Measurements from ENCODE around the gene HAUS7. TPM values are rescaled to one million over a fixed set of nuclear protein-coding genes. Genes with fewer than 3 reads are reported as not detected.

Gene HAUS7
- total and polyA plus RNA-seq, 2 experiments from 2014 or later: 24.5 to 28.3 TPM

GRCh38 chrX:153499876-153500275, 29.5 kb upstream of the HAUS7 start:
- H3F3A ChIP-seq (ENCODE audit: insufficient read depth): no peaks in the 10 kb centered on the region
- H3K9me3 ChIP-seq (ENCODE audit: low read depth): no peaks in the 10 kb centered on the region
- H3K27me3 ChIP-seq (replicated peaks; ENCODE audit: insufficient read depth): no peaks in the 10 kb centered on the region
- no peaks in the 10 kb centered on the region for H3K36me3 ChIP-seq (ENCODE audit: low read depth)
- H3K27ac ChIP-seq: no peak overlapping the region
- in situ Hi-C loops (cut with MboI): no loop called here
- H3K9me2 ChIP-seq (ENCODE audit: insufficient read depth): no peaks in the 10 kb centered on the region
- H4K20me1 ChIP-seq (ENCODE audit: insufficient read depth): no peaks in the 10 kb centered on the region; the same call in 1 of the 2 replicates
- no peak for TF ChIP-seq EZH2phosphoT487 (IDR thresholded peaks at IDR 0.05; ENCODE audit: insufficient read depth, low read depth)
- no peak for TF ChIP-seq EZH2 (IDR thresholded peaks at IDR 0.05; ENCODE audit: insufficient read depth, poor library complexity, severe bottlenecking)
- peak; percentile 47 for DNase-seq
- H3K4me1 ChIP-seq (ENCODE audit: insufficient read depth): 0 out of 2 replicates have a peak, but pooled peaks cover 5% of the 10 kb centered on the region
- no peak overlapping the region for H3K4me2 ChIP-seq (ENCODE audit: unreplicated experiment)
- H3K4me3 ChIP-seq: no peak overlapping the region
- WGBS, 2 experiments (ENCODE audit: low coverage in 1 of 2, low lambda C conversion rate in 2 of 2, missing lambda C conversion rate in 2 of 2): 40 to 45% methylated on average over 8 to 9 of the region's 17 CpGs
- H3K9ac ChIP-seq: no peak overlapping the region
- H3K79me2 ChIP-seq (ENCODE audit: insufficient read depth): peaks cover 41% of the 10 kb centered on the region
- H2AFZ ChIP-seq: no peak overlapping the region

GRCh38 chrX:153499341-153499740, 29.0 kb upstream of the HAUS7 start:
- no peak overlapping the region for H3K4me2 ChIP-seq (ENCODE audit: unreplicated experiment)
- no peaks in the 10 kb centered on the region; the same call in 1 of the 2 replicates for H4K20me1 ChIP-seq (ENCODE audit: insufficient read depth)
- H3K4me3 ChIP-seq: no peak overlapping the region
- no peaks in the 10 kb centered on the region for H3K27me3 ChIP-seq (replicated peaks; ENCODE audit: insufficient read depth)
- 33 to 44% methylated on average over 6 to 13 of the region's 15 CpGs for WGBS, 2 experiments (ENCODE audit: low coverage in 1 of 2, low lambda C conversion rate in 2 of 2, missing lambda C conversion rate in 2 of 2)
- TF ChIP-seq EZH2phosphoT487 (IDR thresholded peaks at IDR 0.05; ENCODE audit: insufficient read depth, low read depth): no peak
- TF ChIP-seq EZH2 (IDR thresholded peaks at IDR 0.05; ENCODE audit: insufficient read depth, poor library complexity, severe bottlenecking): no peak
- in situ Hi-C loops (cut with MboI): no loop called here
- H3F3A ChIP-seq (ENCODE audit: insufficient read depth): no peaks in the 10 kb centered on the region
- no peak overlapping the region for H3K27ac ChIP-seq
- H3K79me2 ChIP-seq (ENCODE audit: insufficient read depth): peaks cover 41% of the 10 kb centered on the region
- no peak for DNase-seq
- no peaks in the 10 kb centered on the region for H3K9me3 ChIP-seq (ENCODE audit: low read depth)
- H3K9ac ChIP-seq: no peak overlapping the region
- no peaks in the 10 kb centered on the region for H3K36me3 ChIP-seq (ENCODE audit: low read depth)
- 0 out of 2 replicates have a peak, but pooled peaks cover 5% of the 10 kb centered on the region for H3K4me1 ChIP-seq (ENCODE audit: insufficient read depth)
- no peak overlapping the region for H2AFZ ChIP-seq
- no peaks in the 10 kb centered on the region for H3K9me2 ChIP-seq (ENCODE audit: insufficient read depth)

- H3K9ac ChIP-seq: no peak overlapping the region
- TF ChIP-seq EZH2 (IDR thresholded peaks at IDR 0.05; ENCODE audit: insufficient read depth, poor library complexity, severe bottlenecking) (no peak), EZH2phosphoT487 (IDR thresholded peaks at IDR 0.05; ENCODE audit: insufficient read depth, low read depth) (no peak)
- no peak overlapping the region for H2AFZ ChIP-seq
- peaks cover 41% of the 10 kb centered on the region for H3K79me2 ChIP-seq (ENCODE audit: insufficient read depth)
- H3K27me3 ChIP-seq (replicated peaks; ENCODE audit: insufficient read depth): no peaks in the 10 kb centered on the region
- H3K9me2 ChIP-seq (ENCODE audit: insufficient read depth): no peaks in the 10 kb centered on the region
- no peak overlapping the region for H3K4me3 ChIP-seq
- H3F3A ChIP-seq (ENCODE audit: insufficient read depth): no peaks in the 10 kb centered on the region
- no peaks in the 10 kb centered on the region for H3K9me3 ChIP-seq (ENCODE audit: low read depth)
- 0 out of 2 replicates have a peak, but pooled peaks cover 5% of the 10 kb centered on the region for H3K4me1 ChIP-seq (ENCODE audit: insufficient read depth)
- H4K20me1 ChIP-seq (ENCODE audit: insufficient read depth): no peaks in the 10 kb centered on the region; the same call in 1 of the 2 replicates
- H3K27ac ChIP-seq: no peak overlapping the region
- H3K36me3 ChIP-seq (ENCODE audit: low read depth): no peaks in the 10 kb centered on the region
- WGBS, 2 experiments (ENCODE audit: low coverage in 1 of 2, low lambda C conversion rate in 2 of 2, missing lambda C conversion rate in 2 of 2): 52 to 100% methylated on average over 1 to 6 of the region's 7 CpGs
- H3K4me2 ChIP-seq (ENCODE audit: unreplicated experiment): peak overlapping the region; percentile 28
- in situ Hi-C loops (cut with MboI): no loop called here
- DNase-seq: no peak
Measured at GRCh38 chrX:153498453-153498852, 28.1 kb upstream of the HAUS7 start.

- 0% methylated on average over 2 to 7 of the region's 8 CpGs for WGBS, 2 experiments (ENCODE audit: low coverage in 1 of 2, low lambda C conversion rate in 2 of 2, missing lambda C conversion rate in 2 of 2)
- DNase-seq: no peak
- no peaks in the 10 kb centered on the region for H3K9me2 ChIP-seq (ENCODE audit: insufficient read depth)
- H3K36me3 ChIP-seq (ENCODE audit: low read depth): no peaks in the 10 kb centered on the region
- no peak for TF ChIP-seq EZH2phosphoT487 (IDR thresholded peaks at IDR 0.05; ENCODE audit: insufficient read depth, low read depth)
- TF ChIP-seq EZH2 (IDR thresholded peaks at IDR 0.05; ENCODE audit: insufficient read depth, poor library complexity, severe bottlenecking): no peak
- H3K4me2 ChIP-seq (ENCODE audit: unreplicated experiment): peak overlapping the region; percentile 80
- no peaks in the 10 kb centered on the region for H3K27me3 ChIP-seq (replicated peaks; ENCODE audit: insufficient read depth)
- H3K4me3 ChIP-seq: peak overlapping the region; percentile 87
- H3K27ac ChIP-seq: no peak overlapping the region
- H4K20me1 ChIP-seq (ENCODE audit: insufficient read depth): no peaks in the 10 kb centered on the region; the same call in 1 of the 2 replicates
- no peak overlapping the region for H2AFZ ChIP-seq
- H3K79me2 ChIP-seq (ENCODE audit: insufficient read depth): peaks cover 41% of the 10 kb centered on the region
- no peaks in the 10 kb centered on the region for H3F3A ChIP-seq (ENCODE audit: insufficient read depth)
- H3K9me3 ChIP-seq (ENCODE audit: low read depth): no peaks in the 10 kb centered on the region
- in situ Hi-C loops (cut with MboI): no loop called here
- 0 out of 2 replicates have a peak, but pooled peaks cover 5% of the 10 kb centered on the region for H3K4me1 ChIP-seq (ENCODE audit: insufficient read depth)
- peak overlapping the region; percentile 82 for H3K9ac ChIP-seq
Measured at GRCh38 chrX:153496590-153496959, 26.2 kb upstream of the HAUS7 start.
